ENCODE data around the gene OTUD1.

Gene OTUD1

GRCh38 chr10:23414658-23415057 is 24.2 kb upstream of the OTUD1 start:
- ChIA-PET POLR2A (no interaction called here), CTCF (no interaction called here)
- DNase-seq (ENCODE audit: extremely low spot score): no peak
- TF ChIP-seq SP1 (IDR thresholded peaks at IDR 0.05) (no peak), FOXM1 (IDR thresholded peaks at IDR 0.05; ENCODE audit: borderline replicate concordance) (no peak), LEF1 (IDR thresholded peaks at IDR 0.05; ENCODE audit: borderline replicate concordance) (no peak), FOXK2 (IDR thresholded peaks at IDR 0.05) (no peak), HDGF (IDR thresholded peaks at IDR 0.05; ENCODE audit: borderline replicate concordance) (no peak), FOXA1 (IDR thresholded peaks at IDR 0.05) (no peak), TARDBP (IDR thresholded peaks at IDR 0.05) (no peak), PKNOX1 (IDR thresholded peaks at IDR 0.05) (no peak), ZNF384 (IDR thresholded peaks at IDR 0.05) (no peak), L3MBTL2 (conservative IDR thresholded peaks at IDR 0.05) (no peak)

- CTCF ChIA-PET: no interaction called here
- DNase-seq (ENCODE audit: extremely low spot score): no peak
- no peak for TF ChIP-seq HDGF (IDR thresholded peaks at IDR 0.05; ENCODE audit: borderline replicate concordance)
- no peak for TF ChIP-seq LEF1 (IDR thresholded peaks at IDR 0.05; ENCODE audit: borderline replicate concordance)
- no peak for TF ChIP-seq PKNOX1 (IDR thresholded peaks at IDR 0.05)
- TF ChIP-seq FOXK2 (IDR thresholded peaks at IDR 0.05): no peak
- no peak for TF ChIP-seq CTBP1 (IDR thresholded peaks at IDR 0.05; ENCODE audit: borderline replicate concordance)
- no peak for TF ChIP-seq FOXM1 (IDR thresholded peaks at IDR 0.05; ENCODE audit: borderline replicate concordance)
- TF ChIP-seq NFRKB (IDR thresholded peaks at IDR 0.05): no peak
- TF ChIP-seq L3MBTL2 (conservative IDR thresholded peaks at IDR 0.05): no peak
- TF ChIP-seq ARNT (IDR thresholded peaks at IDR 0.05): no peak
- TF ChIP-seq SUZ12 (IDR thresholded peaks at IDR 0.05): no peak
- TF ChIP-seq SP1 (IDR thresholded peaks at IDR 0.05): no peak
- TF ChIP-seq ZNF384 (IDR thresholded peaks at IDR 0.05): no peak
- TF ChIP-seq BHLHE40 (IDR thresholded peaks at IDR 0.05; ENCODE audit: borderline replicate concordance): no peak
- no peak for TF ChIP-seq FOXA1 (IDR thresholded peaks at IDR 0.05)
- TF ChIP-seq TARDBP (IDR thresholded peaks at IDR 0.05): no peak
- no peak for TF ChIP-seq ELF4 (IDR thresholded peaks at IDR 0.05)
- POLR2A ChIA-PET: no interaction called here
Measured at GRCh38 chr10:23417254-23417653, 21.6 kb upstream of the OTUD1 start.

GRCh38 chr10:23418051-23418681 is 20.7 kb upstream of the OTUD1 start:
- DNase-seq (ENCODE audit: extremely low spot score): no peak
- no peak for TF ChIP-seq SP1 (IDR thresholded peaks at IDR 0.05)
- no peak for TF ChIP-seq PKNOX1 (IDR thresholded peaks at IDR 0.05)
- no peak for TF ChIP-seq FOXA1 (IDR thresholded peaks at IDR 0.05)
- no peak for TF ChIP-seq ZNF384 (IDR thresholded peaks at IDR 0.05)
- TF ChIP-seq FOXK2 (IDR thresholded peaks at IDR 0.05): no peak
- TF ChIP-seq HDGF (IDR thresholded peaks at IDR 0.05; ENCODE audit: borderline replicate concordance): no peak
- no peak for TF ChIP-seq L3MBTL2 (conservative IDR thresholded peaks at IDR 0.05)
- ChIA-PET CTCF (interaction anchor here (0.6 kb wide), 1 partner anchor 111 kb away, joined by 3 read pairs; no protein-coding TSS in a partner anchor), POLR2A (no interaction called here)

- ChIA-PET POLR2A (no interaction called here), CTCF (no interaction called here)
- TF ChIP-seq ELF4 (IDR thresholded peaks at IDR 0.05) (no peak), SUZ12 (IDR thresholded peaks at IDR 0.05) (no peak), ARNT (IDR thresholded peaks at IDR 0.05) (no peak), LEF1 (IDR thresholded peaks at IDR 0.05; ENCODE audit: borderline replicate concordance) (no peak), TARDBP (IDR thresholded peaks at IDR 0.05) (no peak), FOXA1 (IDR thresholded peaks at IDR 0.05) (no peak), L3MBTL2 (conservative IDR thresholded peaks at IDR 0.05) (no peak), FOXM1 (IDR thresholded peaks at IDR 0.05; ENCODE audit: borderline replicate concordance) (no peak), FOXK2 (IDR thresholded peaks at IDR 0.05) (no peak), CTBP1 (IDR thresholded peaks at IDR 0.05; ENCODE audit: borderline replicate concordance) (no peak), HDGF (IDR thresholded peaks at IDR 0.05; ENCODE audit: borderline replicate concordance) (no peak), BHLHE40 (IDR thresholded peaks at IDR 0.05; ENCODE audit: borderline replicate concordance) (no peak), PKNOX1 (IDR thresholded peaks at IDR 0.05) (no peak), NFRKB (IDR thresholded peaks at IDR 0.05) (no peak), ZNF384 (IDR thresholded peaks at IDR 0.05) (no peak), SP1 (IDR thresholded peaks at IDR 0.05) (no peak)
- no peak for DNase-seq (ENCODE audit: extremely low spot score)
Measured at GRCh38 chr10:23419201-23419600, 19.7 kb upstream of the OTUD1 start.

GRCh38 chr10:23419655-23420329 is 19.1 kb upstream of the OTUD1 start:
- ChIA-PET POLR2A (no interaction called here), CTCF (interaction anchor here (0.6 to 0.9 kb wide), 2 partner anchors 12 to 61 kb away, joined by 3 to 6 read pairs; no protein-coding TSS in a partner anchor)
- TF ChIP-seq NFRKB (IDR thresholded peaks at IDR 0.05): no peak
- TF ChIP-seq CTBP1 (IDR thresholded peaks at IDR 0.05; ENCODE audit: borderline replicate concordance): no peak
- TF ChIP-seq BHLHE40 (IDR thresholded peaks at IDR 0.05; ENCODE audit: borderline replicate concordance): no peak
- DNase-seq (ENCODE audit: extremely low spot score): no peak
